Measurements from ENCODE around the gene EVC.
A peak's percentile ranks its signal among the peaks of the same experiment; 100 is the strongest.

EVC gene

GRCh38 chr4:5691491-5692132, 19.4 kb upstream of the EVC start:
- Histone ChIP-seq H3K36me3 (ENCODE audit: control insufficient read depth in 2 of 2, insufficient read depth in 2 of 2, low read length in 2 of 2) (peaks cover 45 to 62% of the 10 kb centered on the region in 2 donors), H3K27me3 (ENCODE audit: control insufficient read depth in 1 of 2, insufficient read depth in 2 of 2, low read length in 2 of 2) (no peaks in the 10 kb centered on the region), H3K27ac (ENCODE audit: low read length) (no peak overlapping the region), H3K9me3 (ENCODE audit: control insufficient read depth in 2 of 2, low read length in 2 of 2) (no peaks in the 10 kb centered on the region), H3K4me1 (ENCODE audit: control insufficient read depth, insufficient read depth, low read length) (no peaks in the 10 kb centered on the region), H3K4me3 (ENCODE audit: low read length in 2 of 2) (no peak overlapping the region), H3K9ac (ENCODE audit: low read length in 2 of 2) (no peak overlapping the region)

DNA sequence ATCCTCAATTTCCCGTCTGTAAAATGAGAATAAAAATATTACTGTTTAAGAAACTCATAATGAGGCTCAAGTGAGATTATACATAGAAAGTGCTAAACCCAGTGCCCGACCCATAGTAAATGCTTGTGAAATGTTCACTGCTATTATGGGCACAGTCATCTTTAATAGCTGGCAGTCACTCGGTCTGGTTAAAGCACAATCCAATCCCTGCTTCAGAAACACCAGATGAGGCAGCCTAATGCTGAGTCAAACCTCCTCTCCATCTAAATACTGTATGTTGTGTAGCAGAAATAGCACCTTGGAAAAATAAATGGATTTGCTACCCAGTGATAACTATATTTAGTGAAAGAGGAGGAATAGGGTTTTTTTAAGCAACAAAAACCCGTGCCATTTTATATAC, 17.1 kb upstream of the EVC start:
- Histone ChIP-seq H3K36me3 (ENCODE audit: control insufficient read depth in 2 of 2, insufficient read depth in 2 of 2, low read length in 2 of 2) (peaks cover 35 to 56% of the 10 kb centered on the region in 2 donors), H3K27me3 (ENCODE audit: control insufficient read depth in 1 of 2, insufficient read depth in 2 of 2, low read length in 2 of 2) (no peaks in the 10 kb centered on the region), H3K9ac (ENCODE audit: low read length in 2 of 2) (no peak overlapping the region), H3K4me1 (ENCODE audit: control insufficient read depth, insufficient read depth, low read length) (no peaks in the 10 kb centered on the region), H3K4me3 (ENCODE audit: low read length in 2 of 2) (no peak overlapping the region), H3K27ac (ENCODE audit: low read length) (no peak overlapping the region), H3K9me3 (ENCODE audit: control insufficient read depth in 2 of 2, low read length in 2 of 2) (no peaks in the 10 kb centered on the region)

GRCh38 chr4:5696341-5696740, 14.7 kb upstream of the EVC start:
- no peak overlapping the region for H3K9ac ChIP-seq (ENCODE audit: low read length in 2 of 2)
- peaks cover 22 to 40% of the 10 kb centered on the region in 2 donors for H3K36me3 ChIP-seq (ENCODE audit: control insufficient read depth in 2 of 2, insufficient read depth in 2 of 2, low read length in 2 of 2)
- H3K27me3 ChIP-seq (ENCODE audit: control insufficient read depth in 1 of 2, insufficient read depth in 2 of 2, low read length in 2 of 2), result no peaks in the 10 kb centered on the region

DNA sequence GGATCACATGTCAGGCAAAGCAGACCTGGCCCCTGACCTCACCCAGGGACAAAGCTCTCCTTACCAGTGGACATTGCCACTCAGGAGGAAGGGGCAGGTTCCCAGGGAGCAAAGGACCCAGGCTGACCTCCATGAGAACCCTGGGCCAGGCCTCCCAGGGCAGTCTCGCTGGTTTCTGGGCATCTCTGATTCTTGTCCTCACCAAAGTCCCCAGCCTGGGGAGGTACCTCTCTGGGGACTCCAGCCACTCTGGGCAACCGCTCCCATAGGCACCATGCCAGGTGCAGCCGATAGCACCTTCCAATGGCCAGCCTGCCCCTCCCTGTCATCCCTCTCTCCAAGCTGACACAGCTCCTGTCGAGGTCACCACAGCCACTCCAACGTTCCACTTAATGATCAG, 10.5 kb upstream of the EVC start:
- Histone ChIP-seq H3K27me3 (ENCODE audit: control insufficient read depth in 1 of 2, insufficient read depth in 2 of 2, low read length in 2 of 2) (no peaks in the 10 kb centered on the region), H3K9ac (ENCODE audit: low read length in 2 of 2) (no peak overlapping the region), H3K27ac (ENCODE audit: low read length) (no peak overlapping the region), H3K4me3 (ENCODE audit: low read length in 2 of 2) (no peak overlapping the region), H3K36me3 (ENCODE audit: control insufficient read depth in 2 of 2, insufficient read depth in 2 of 2, low read length in 2 of 2) (peaks cover 18 to 30% of the 10 kb centered on the region in 2 donors), H3K9me3 (ENCODE audit: control insufficient read depth in 2 of 2, low read length in 2 of 2) (no peaks in the 10 kb centered on the region), H3K4me1 (ENCODE audit: control insufficient read depth, insufficient read depth, low read length) (no peaks in the 10 kb centered on the region)

More at GRCh38 chr4:5696341-5696740, 14.7 kb upstream of the EVC start:
- H3K4me1 ChIP-seq (ENCODE audit: control insufficient read depth, insufficient read depth, low read length), result no peaks in the 10 kb centered on the region
- H3K9me3 ChIP-seq (ENCODE audit: control insufficient read depth in 2 of 2, low read length in 2 of 2), result no peaks in the 10 kb centered on the region
- no peak overlapping the region for H3K27ac ChIP-seq (ENCODE audit: low read length)
- H3K4me3 ChIP-seq (ENCODE audit: low read length in 2 of 2), result no peak overlapping the region

DNA sequence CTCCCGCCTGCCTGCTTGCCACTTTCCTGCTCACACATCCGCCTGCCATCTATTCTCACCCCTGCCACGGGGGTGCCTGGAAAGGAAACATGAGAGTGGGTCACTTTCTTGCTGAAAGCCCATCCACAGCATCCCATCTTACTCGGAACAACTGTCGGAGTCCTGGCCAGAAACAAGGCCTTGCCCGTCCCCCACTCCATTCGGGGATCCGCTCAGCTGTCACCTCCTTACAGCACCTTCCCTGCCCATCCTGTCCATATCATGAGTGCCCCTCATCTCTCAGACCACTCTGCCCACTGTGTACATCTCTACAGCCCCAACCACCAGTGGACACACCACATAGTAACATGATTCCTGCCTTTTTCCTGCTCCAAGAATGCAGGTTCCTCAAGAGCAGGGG, 9.0 kb upstream of the EVC start:
- Histone ChIP-seq H3K4me3 (ENCODE audit: low read length in 2 of 2) (no peak overlapping the region), H3K27ac (ENCODE audit: low read length) (no peak overlapping the region), H3K36me3 (ENCODE audit: control insufficient read depth in 2 of 2, insufficient read depth in 2 of 2, low read length in 2 of 2) (peaks cover 17 to 19% of the 10 kb centered on the region in 2 donors), H3K4me1 (ENCODE audit: control insufficient read depth, insufficient read depth, low read length) (peaks cover 8% of the 10 kb centered on the region), H3K9me3 (ENCODE audit: control insufficient read depth in 2 of 2, low read length in 2 of 2) (no peaks in the 10 kb centered on the region), H3K27me3 (ENCODE audit: control insufficient read depth in 1 of 2, insufficient read depth in 2 of 2, low read length in 2 of 2) (no peaks in the 10 kb centered on the region), H3K9ac (ENCODE audit: low read length in 2 of 2) (no peak overlapping the region)

DNA sequence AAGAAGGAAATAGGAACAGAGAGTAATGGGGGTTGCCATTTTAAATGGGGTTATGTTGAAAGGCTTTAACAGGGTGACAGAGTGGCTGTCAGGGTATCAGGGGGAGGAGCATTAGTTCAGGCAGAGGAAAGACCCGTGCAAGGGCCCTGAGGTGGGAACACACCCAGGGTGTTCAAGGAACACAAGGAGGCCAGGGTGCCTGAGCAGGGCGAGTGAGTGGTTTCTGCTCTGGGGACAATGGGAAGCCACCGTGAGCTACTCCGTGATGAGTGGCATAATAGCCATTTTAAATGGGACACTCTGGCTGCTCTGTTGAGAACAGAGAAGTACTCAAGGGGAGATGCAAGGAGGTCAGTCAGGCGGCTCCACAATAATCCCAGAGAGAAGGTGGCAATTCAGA, 7.2 kb upstream of the EVC start:
- Histone ChIP-seq H3K27me3 (ENCODE audit: control insufficient read depth in 1 of 2, insufficient read depth in 2 of 2, low read length in 2 of 2) (no peaks in the 10 kb centered on the region), H3K36me3 (ENCODE audit: control insufficient read depth in 2 of 2, insufficient read depth in 2 of 2, low read length in 2 of 2) (peaks cover 12% of the 10 kb centered on the region in 2 donors), H3K4me3 (ENCODE audit: low read length in 2 of 2) (no peak overlapping the region), H3K4me1 (ENCODE audit: control insufficient read depth, insufficient read depth, low read length) (peaks cover 25% of the 10 kb centered on the region), H3K9ac (ENCODE audit: low read length in 2 of 2) (no peak overlapping the region), H3K27ac (ENCODE audit: low read length) (no peak overlapping the region), H3K9me3 (ENCODE audit: control insufficient read depth in 2 of 2, low read length in 2 of 2) (no peaks in the 10 kb centered on the region)

- Histone ChIP-seq H3K27ac (ENCODE audit: low read length) (no peak overlapping the region), H3K9me3 (ENCODE audit: control insufficient read depth in 2 of 2, low read length in 2 of 2) (no peaks in the 10 kb centered on the region), H3K27me3 (ENCODE audit: control insufficient read depth in 1 of 2, insufficient read depth in 2 of 2, low read length in 2 of 2) (no peaks in the 10 kb centered on the region), H3K4me3 (ENCODE audit: low read length in 2 of 2) (no peak overlapping the region), H3K36me3 (ENCODE audit: control insufficient read depth in 2 of 2, insufficient read depth in 2 of 2, low read length in 2 of 2) (peaks cover 12% of the 10 kb centered on the region in 2 donors), H3K9ac (ENCODE audit: low read length in 2 of 2) (no peak overlapping the region), H3K4me1 (ENCODE audit: control insufficient read depth, insufficient read depth, low read length) (peaks cover 29% of the 10 kb centered on the region)
These were observed 6.7 kb upstream of the EVC start for GRCh38 chr4:5704276-5704675.

DNA sequence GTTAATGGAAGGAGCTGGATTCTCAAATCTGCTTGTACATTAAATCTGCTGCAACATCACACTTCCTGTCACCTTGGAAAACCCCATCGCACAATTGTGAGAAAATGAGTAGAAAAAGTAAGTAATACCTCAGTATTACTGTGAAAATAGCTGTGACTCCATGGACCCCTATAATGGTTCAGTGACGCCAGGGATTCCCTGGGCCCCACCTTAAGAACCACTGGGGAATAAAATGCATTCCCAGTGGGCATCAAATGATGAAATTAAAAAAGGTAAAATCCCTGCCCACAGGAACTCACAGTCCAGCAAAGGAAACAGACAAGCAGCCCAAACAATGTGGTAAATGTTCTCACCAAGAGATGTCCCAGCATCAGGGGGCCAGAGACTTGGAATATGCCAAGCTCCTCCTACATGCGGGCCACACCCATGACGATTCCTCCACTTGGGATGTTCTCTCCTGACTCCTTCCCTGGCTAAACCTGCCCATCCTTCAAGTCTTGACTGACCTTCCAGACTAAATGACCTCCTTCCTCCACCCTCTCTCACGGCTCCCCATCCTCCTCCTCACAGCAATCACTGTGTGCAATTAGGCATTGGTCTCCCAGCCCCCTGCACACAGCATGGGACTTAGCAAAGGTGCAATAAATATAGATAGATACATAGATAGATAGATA, 5.2 kb upstream of the EVC start:
- Histone ChIP-seq H3K27me3 (ENCODE audit: control insufficient read depth in 1 of 2, insufficient read depth in 2 of 2, low read length in 2 of 2) (no peaks in the 10 kb centered on the region), H3K36me3 (ENCODE audit: control insufficient read depth in 2 of 2, insufficient read depth in 2 of 2, low read length in 2 of 2) (peaks cover 12% of the 10 kb centered on the region in 2 donors), H3K27ac (ENCODE audit: low read length) (no peak overlapping the region), H3K4me3 (ENCODE audit: low read length in 2 of 2) (no peak overlapping the region), H3K4me1 (ENCODE audit: control insufficient read depth, insufficient read depth, low read length) (peaks cover 37% of the 10 kb centered on the region), H3K9me3 (ENCODE audit: control insufficient read depth in 2 of 2, low read length in 2 of 2) (no peaks in the 10 kb centered on the region), H3K9ac (ENCODE audit: low read length in 2 of 2) (no peak overlapping the region)

- peak overlapping the region in 1 of 2 donors; percentile 85 for H3K4me3 ChIP-seq (ENCODE audit: low read length in 2 of 2)
- H3K4me1 ChIP-seq (ENCODE audit: control insufficient read depth, insufficient read depth, low read length), result peaks cover 38% of the 10 kb centered on the region
- no peaks in the 10 kb centered on the region for H3K9me3 ChIP-seq (ENCODE audit: control insufficient read depth in 2 of 2, low read length in 2 of 2)
- peaks cover 12% of the 10 kb centered on the region in 2 donors for H3K36me3 ChIP-seq (ENCODE audit: control insufficient read depth in 2 of 2, insufficient read depth in 2 of 2, low read length in 2 of 2)
- no peak overlapping the region for H3K9ac ChIP-seq (ENCODE audit: low read length in 2 of 2)
- H3K27me3 ChIP-seq (ENCODE audit: control insufficient read depth in 1 of 2, insufficient read depth in 2 of 2, low read length in 2 of 2), result no peaks in the 10 kb centered on the region
- no peak overlapping the region for H3K27ac ChIP-seq (ENCODE audit: low read length)
These were observed 4.3 kb upstream of the EVC start for GRCh38 chr4:5706486-5707290.

- Histone ChIP-seq H3K27me3 (ENCODE audit: control insufficient read depth in 1 of 2, insufficient read depth in 2 of 2, low read length in 2 of 2) (no peaks in the 10 kb centered on the region), H3K4me1 (ENCODE audit: control insufficient read depth, insufficient read depth, low read length) (peaks cover 45% of the 10 kb centered on the region)
These were observed 3.6 kb upstream of the EVC start for GRCh38 chr4:5707366-5707765.

More at GRCh38 chr4:5707366-5707765, 3.6 kb upstream of the EVC start:
- Histone ChIP-seq H3K4me3 (ENCODE audit: low read length in 2 of 2) (peak overlapping the region; percentile 85 to 86), H3K27ac (ENCODE audit: low read length) (no peak overlapping the region), H3K9me3 (ENCODE audit: control insufficient read depth in 2 of 2, low read length in 2 of 2) (no peaks in the 10 kb centered on the region), H3K36me3 (ENCODE audit: control insufficient read depth in 2 of 2, insufficient read depth in 2 of 2, low read length in 2 of 2) (peaks cover 7 to 8% of the 10 kb centered on the region in 2 donors), H3K9ac (ENCODE audit: low read length in 2 of 2) (peak overlapping the region; percentile 80 to 88)

Measured in stomach smooth muscle (tissue), 2 donors.